Gastrocnemius medialis (tissue), 4 donors: ENCODE data around the gene ARID5B. TPM values are rescaled to one million over a fixed set of nuclear protein-coding genes. Genes with fewer than 3 reads are reported as not detected.

Experiments used
- ATAC-seq, 2 donors: fragments of 150-250 bp; one replicate each; pipeline ENCODE4 v1.9.1; 2016
- DNase-seq, 2 donors: peaks; one replicate each; pipeline ENCODE4 v3.0.0-alpha.2; 2019
- H3K27ac ChIP-seq, 4 donors: fragments of 200-600 bp; sonication (generic); 1 replicate in 1 of 4; 2 replicates in 3 of 4; pipeline ENCODE4 v1.5.1; 2016 to 2018; ENCODE audit warnings: mild to moderate bottlenecking in 2 of 4, moderate library complexity in 1 of 4
- H3K27me3 ChIP-seq, 3 donors: fragments of 200-600 bp; sonication (generic) in 2 of 3; 1 replicate in 1 of 3; 2 replicates in 2 of 3; pipeline versions ENCODE4 v1.5.1 to v1.6.0; 2016 to 2019; ENCODE audit warnings: mild to moderate bottlenecking in 1 of 3, moderate library complexity in 1 of 3
- H3K36me3 ChIP-seq, 2 donors: fragments of 200-600 bp; sonication (generic) in 1 of 2; one replicate each; pipeline ENCODE4 v1.5.1; 2017 to 2018
- H3K4me1 ChIP-seq, 2 donors: fragments of 200-600 bp; sonication (generic) in 1 of 2; one replicate each; pipeline ENCODE4 v1.5.1; 2016 to 2017; ENCODE audit warnings: mild to moderate bottlenecking in 2 of 2
- H3K4me3 ChIP-seq, 4 donors: fragments of 200-600 bp; sonication (generic) in 3 of 4; 1 replicate in 1 of 4; 2 replicates in 3 of 4; pipeline ENCODE4 v1.5.1; 2016 to 2019; ENCODE audit warnings: mild to moderate bottlenecking in 2 of 4
- H3K9me3 ChIP-seq, 3 donors: fragments of 200-600 bp; sonication (generic) in 2 of 3; 1 replicate in 1 of 3; 2 replicates in 2 of 3; pipeline ENCODE4 v1.5.1; 2016 to 2019
- POLR2A ChIP-seq, 2 donors: fragments of 450-650 bp; IDR thresholded peaks; one replicate each; pipeline ENCODE4 v1.6.1; 2017; ENCODE audit warnings: antibody characterized with exemption in 2 of 2, mild to moderate bottlenecking in 2 of 2, moderate library complexity in 2 of 2
- in situ Hi-C, 4 donors: fragments of 200-750 bp; cut with MboI; loops; one replicate each; pipeline versions ENCODE4 v1.15.0 to v1.8.0; 2017; ENCODE audit warnings: low sequenced_read_pairs in 4 of 4
- intact Hi-C: fragments of 100-400 bp; cut with DNase I; formaldehyde crosslinking; loops from one replicate; pipeline ENCODE4 v1.15.1; 2023; ENCODE audit warnings: low total_unique reads
- total RNA-seq, 4 donors: library from RNA; depleted of rRNA; stranded (reverse); fragments of >200 nt; gene quantifications; one replicate each; pipeline versions ENCODE4 v1.1.0 to v1.2.3, GENCODE V29; 2016
- TF ChIP-seq, protein P1 (sequence below), 5 experiments: fragments of 450-650 bp in 3 of 5; fragments of 200-600 bp in 2 of 5; sonication (generic) in 2 of 5; IDR thresholded peaks in 4 of 5; conservative IDR thresholded peaks in 1 of 5; 1 replicate in 4 of 5; 2 replicates in 1 of 5; pipeline ENCODE4 v1.5.1; 2016 to 2019; ENCODE audit warnings: antibody characterized with exemption in 5 of 5, mild to moderate bottlenecking in 3 of 5, moderate library complexity in 3 of 5

ARID5B gene
- total RNA-seq, 4 donors from 2014 or later, result 156 to 512 (median 263) TPM

GRCh38 chr10:62039954-62040353 is 138.5 kb downstream of the ARID5B start:
- peaks cover 22 to 43% of the 10 kb centered on the region in 2 donors for H3K4me1 ChIP-seq
- intact Hi-C loops, result loop anchor here (2.0 to 10.0 kb wide), 2 partner anchors 139 to 1075 kb away; partner anchors contain the start of gene ARID5B
- ATAC-seq (no peak), DNase-seq (no peak)
- TF ChIP-seq POLR2A (IDR thresholded peaks at IDR 0.05), result no peak
- TF ChIP-seq, protein P1, sequence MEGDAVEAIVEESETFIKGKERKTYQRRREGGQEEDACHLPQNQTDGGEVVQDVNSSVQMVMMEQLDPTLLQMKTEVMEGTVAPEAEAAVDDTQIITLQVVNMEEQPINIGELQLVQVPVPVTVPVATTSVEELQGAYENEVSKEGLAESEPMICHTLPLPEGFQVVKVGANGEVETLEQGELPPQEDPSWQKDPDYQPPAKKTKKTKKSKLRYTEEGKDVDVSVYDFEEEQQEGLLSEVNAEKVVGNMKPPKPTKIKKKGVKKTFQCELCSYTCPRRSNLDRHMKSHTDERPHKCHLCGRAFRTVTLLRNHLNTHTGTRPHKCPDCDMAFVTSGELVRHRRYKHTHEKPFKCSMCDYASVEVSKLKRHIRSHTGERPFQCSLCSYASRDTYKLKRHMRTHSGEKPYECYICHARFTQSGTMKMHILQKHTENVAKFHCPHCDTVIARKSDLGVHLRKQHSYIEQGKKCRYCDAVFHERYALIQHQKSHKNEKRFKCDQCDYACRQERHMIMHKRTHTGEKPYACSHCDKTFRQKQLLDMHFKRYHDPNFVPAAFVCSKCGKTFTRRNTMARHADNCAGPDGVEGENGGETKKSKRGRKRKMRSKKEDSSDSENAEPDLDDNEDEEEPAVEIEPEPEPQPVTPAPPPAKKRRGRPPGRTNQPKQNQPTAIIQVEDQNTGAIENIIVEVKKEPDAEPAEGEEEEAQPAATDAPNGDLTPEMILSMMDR (IDR thresholded peaks at IDR 0.05 in 4 of 5, conservative IDR thresholded peaks at IDR 0.05 in 1 of 5), result no peak
- no peaks in the 10 kb centered on the region for H3K9me3 ChIP-seq
- no peak overlapping the region for H3K27ac ChIP-seq
- in situ Hi-C loops, result loop anchor here (5.0 to 25.0 kb wide), 4 partner anchors 138 to 1072 kb away; partner anchors contain the start of gene ARID5B (in 1 of the 4)
- no peak overlapping the region for H3K4me3 ChIP-seq
- no peaks in the 10 kb centered on the region for H3K36me3 ChIP-seq
- H3K27me3 ChIP-seq, result no peaks in the 10 kb centered on the region

GRCh38 chr10:62040881-62041280 is 139.4 kb downstream of the ARID5B start:
- no peaks in the 10 kb centered on the region for H3K9me3 ChIP-seq
- H3K36me3 ChIP-seq, result no peaks in the 10 kb centered on the region
- DNase-seq, result no peak
- in situ Hi-C loops (loop anchor here in 3 of 4 donors (5.0 to 25.0 kb wide), 4 partner anchors 139 to 1071 kb away; partner anchors contain the start of gene ARID5B (in 1 of the 3)), intact Hi-C loops (loop anchor here (10.0 kb wide), 1 partner anchor 1074 kb away; no protein-coding TSS in a partner anchor)
- ATAC-seq, result no peak
- H3K4me3 ChIP-seq, result no peak overlapping the region
- peak overlapping the region in 1 of 4 donors; percentile 0 for H3K27ac ChIP-seq
- TF ChIP-seq POLR2A (IDR thresholded peaks at IDR 0.05), result no peak
- TF ChIP-seq, protein P1 (IDR thresholded peaks at IDR 0.05 in 4 of 5, conservative IDR thresholded peaks at IDR 0.05 in 1 of 5), result no peak
- no peaks in the 10 kb centered on the region for H3K27me3 ChIP-seq
- H3K4me1 ChIP-seq, result peaks cover 31 to 47% of the 10 kb centered on the region in 2 donors

GRCh38 chr10:62043421-62044021 is 142.0 kb downstream of the ARID5B start:
- H3K36me3 ChIP-seq, result no peaks in the 10 kb centered on the region
- TF ChIP-seq POLR2A (IDR thresholded peaks at IDR 0.05), result no peak
- TF ChIP-seq, protein P1 (IDR thresholded peaks at IDR 0.05 in 4 of 5, conservative IDR thresholded peaks at IDR 0.05 in 1 of 5), result no peak
- in situ Hi-C loops, result loop anchor here in 3 of 4 donors (5.0 to 25.0 kb wide), 4 partner anchors 141 to 1069 kb away; partner anchors contain the start of gene ARID5B (in 1 of the 3)
- peak overlapping the region in 1 of 4 donors; percentile 14 for H3K27ac ChIP-seq
- H3K4me3 ChIP-seq, result no peak overlapping the region
- intact Hi-C loops, result loop anchor here (10.0 kb wide), 1 partner anchor 1071 kb away; no protein-coding TSS in a partner anchor
- H3K4me1 ChIP-seq, result peaks cover 42 to 54% of the 10 kb centered on the region in 2 donors
- H3K9me3 ChIP-seq, result no peaks in the 10 kb centered on the region
- ATAC-seq (no peak), DNase-seq (no peak)
- H3K27me3 ChIP-seq, result no peaks in the 10 kb centered on the region

- no peak for DNase-seq
- Histone ChIP-seq H3K36me3 (no peaks in the 10 kb centered on the region), H3K4me3 (no peak overlapping the region), H3K9me3 (no peaks in the 10 kb centered on the region), H3K4me1 (peaks cover 40 to 47% of the 10 kb centered on the region in 2 donors), H3K27me3 (no peaks in the 10 kb centered on the region), H3K27ac (peak overlapping the region; percentile 95 to 99 (median 96))
- ATAC-seq, result no peak
- intact Hi-C loops, result loop anchor here (10.0 kb wide), 1 partner anchor 1070 kb away; no protein-coding TSS in a partner anchor
- no peak for TF ChIP-seq POLR2A (IDR thresholded peaks at IDR 0.05)
- TF ChIP-seq, protein P1 (IDR thresholded peaks at IDR 0.05 in 4 of 5, conservative IDR thresholded peaks at IDR 0.05 in 1 of 5), result no peak
- in situ Hi-C loops, result loop anchor here in 3 of 4 donors (5.0 to 25.0 kb wide), 4 partner anchors 142 to 1068 kb away; partner anchors contain the start of gene ARID5B (in 1 of the 3)
These were observed 143.1 kb downstream of the ARID5B start for GRCh38 chr10:62044566-62044965.
